ENCODE results near the gene MYBBP1A.
A peak's percentile ranks its signal among the peaks of the same experiment; 100 is the strongest.
"Not testable (repeated sequence)": the region's sequence is repeated elsewhere in the genome, so short reads cannot be mapped to it uniquely, and the experiment has no call there.

The MYBBP1A gene, protein sequence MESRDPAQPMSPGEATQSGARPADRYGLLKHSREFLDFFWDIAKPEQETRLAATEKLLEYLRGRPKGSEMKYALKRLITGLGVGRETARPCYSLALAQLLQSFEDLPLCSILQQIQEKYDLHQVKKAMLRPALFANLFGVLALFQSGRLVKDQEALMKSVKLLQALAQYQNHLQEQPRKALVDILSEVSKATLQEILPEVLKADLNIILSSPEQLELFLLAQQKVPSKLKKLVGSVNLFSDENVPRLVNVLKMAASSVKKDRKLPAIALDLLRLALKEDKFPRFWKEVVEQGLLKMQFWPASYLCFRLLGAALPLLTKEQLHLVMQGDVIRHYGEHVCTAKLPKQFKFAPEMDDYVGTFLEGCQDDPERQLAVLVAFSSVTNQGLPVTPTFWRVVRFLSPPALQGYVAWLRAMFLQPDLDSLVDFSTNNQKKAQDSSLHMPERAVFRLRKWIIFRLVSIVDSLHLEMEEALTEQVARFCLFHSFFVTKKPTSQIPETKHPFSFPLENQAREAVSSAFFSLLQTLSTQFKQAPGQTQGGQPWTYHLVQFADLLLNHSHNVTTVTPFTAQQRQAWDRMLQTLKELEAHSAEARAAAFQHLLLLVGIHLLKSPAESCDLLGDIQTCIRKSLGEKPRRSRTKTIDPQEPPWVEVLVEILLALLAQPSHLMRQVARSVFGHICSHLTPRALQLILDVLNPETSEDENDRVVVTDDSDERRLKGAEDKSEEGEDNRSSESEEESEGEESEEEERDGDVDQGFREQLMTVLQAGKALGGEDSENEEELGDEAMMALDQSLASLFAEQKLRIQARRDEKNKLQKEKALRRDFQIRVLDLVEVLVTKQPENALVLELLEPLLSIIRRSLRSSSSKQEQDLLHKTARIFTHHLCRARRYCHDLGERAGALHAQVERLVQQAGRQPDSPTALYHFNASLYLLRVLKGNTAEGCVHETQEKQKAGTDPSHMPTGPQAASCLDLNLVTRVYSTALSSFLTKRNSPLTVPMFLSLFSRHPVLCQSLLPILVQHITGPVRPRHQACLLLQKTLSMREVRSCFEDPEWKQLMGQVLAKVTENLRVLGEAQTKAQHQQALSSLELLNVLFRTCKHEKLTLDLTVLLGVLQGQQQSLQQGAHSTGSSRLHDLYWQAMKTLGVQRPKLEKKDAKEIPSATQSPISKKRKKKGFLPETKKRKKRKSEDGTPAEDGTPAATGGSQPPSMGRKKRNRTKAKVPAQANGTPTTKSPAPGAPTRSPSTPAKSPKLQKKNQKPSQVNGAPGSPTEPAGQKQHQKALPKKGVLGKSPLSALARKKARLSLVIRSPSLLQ (N-terminal part only)

DNA sequence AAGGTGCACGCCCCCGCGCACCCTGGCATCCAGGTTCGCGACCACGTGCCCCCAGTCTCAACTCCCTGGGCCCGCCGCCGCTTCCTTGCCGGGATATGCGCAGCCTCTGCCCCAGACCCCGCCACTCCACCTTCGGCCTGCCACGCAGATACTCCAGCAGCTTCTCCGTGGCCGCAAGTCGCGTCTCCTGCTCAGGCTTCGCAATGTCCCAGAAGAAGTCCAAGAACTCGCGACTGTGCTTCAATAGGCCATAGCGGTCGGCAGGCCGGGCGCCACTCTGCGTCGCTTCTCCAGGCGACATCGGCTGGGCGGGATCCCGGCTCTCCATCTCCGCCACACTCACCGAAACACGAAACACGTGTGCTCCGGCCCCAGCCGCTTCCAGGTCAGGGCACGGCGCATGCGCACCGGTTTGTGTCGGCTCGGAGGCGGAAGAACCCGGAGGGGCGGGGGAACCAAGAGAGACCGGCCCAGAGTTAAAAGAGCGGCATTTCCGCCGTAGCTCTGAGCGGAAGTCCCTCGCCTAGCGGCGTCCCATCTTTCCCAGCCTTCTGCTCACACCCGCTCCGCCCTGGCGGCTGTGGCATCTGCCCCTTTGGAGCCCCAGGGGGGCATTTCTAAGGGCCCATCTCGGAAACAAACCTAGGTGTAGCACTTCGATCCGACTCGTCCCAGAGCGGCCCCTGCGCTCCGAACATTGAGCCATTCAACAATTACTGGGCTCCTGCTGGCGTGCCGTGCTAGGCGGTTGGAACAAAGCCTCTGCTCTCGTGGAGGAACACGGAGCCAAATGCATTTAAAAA lies at the start of gene MYBBP1A:
MYBBP1A (minus strand) TSS at position 388 of the 803 bp plus-strand sequence; CDS start at position 328, 60 bp downstream.
- peak; percentile 93 for DNase-seq

DNA sequence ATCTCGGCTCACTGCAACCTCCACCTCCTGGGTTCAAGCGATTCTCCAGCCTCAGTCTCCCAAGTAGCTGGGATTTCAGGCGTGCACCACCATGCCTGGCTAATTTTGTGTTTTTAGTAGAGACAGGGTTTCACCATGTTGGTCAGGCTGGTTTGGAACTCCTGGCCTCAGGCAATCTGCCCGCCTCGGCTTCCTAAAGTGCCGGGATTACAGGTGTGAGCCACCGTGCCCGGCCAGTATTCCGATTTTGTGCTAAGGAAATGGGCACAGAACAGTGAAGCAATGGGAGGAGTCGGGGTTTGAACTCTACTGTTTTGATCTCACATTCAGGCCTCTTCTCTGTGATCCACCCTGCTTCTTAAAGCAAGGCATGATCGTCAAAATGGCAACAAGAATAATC lies 49.6 kb upstream of the MYBBP1A start:
- DNase-seq: not testable (repeated sequence)

DNA sequence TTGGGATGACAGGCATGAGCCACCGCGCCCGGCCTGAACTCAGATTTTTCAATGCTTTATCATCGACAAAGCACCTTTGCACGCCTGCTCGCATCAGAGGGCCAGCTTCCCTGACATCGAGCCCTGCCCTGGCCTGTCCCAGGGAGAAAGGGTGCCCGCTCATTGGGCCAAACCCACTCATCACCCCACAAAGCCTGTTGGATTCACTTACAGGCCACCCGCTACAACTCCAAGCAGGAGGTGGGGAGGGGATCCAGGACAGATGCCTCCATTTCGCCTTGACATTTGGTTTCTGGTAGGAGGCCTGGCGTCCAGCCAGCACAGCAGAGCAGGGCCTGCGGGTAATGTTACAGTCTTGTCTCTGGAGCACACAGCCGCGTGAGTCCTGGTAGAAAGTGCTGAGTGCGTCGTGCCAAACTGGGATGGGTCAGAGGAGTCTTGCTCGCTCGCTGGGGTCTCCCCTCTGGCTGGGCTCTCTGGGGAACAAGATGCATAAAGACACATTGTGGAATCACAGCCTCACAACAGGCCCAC lies 49.0 kb upstream of the MYBBP1A start:
- peak; percentile 88 for DNase-seq

DNA sequence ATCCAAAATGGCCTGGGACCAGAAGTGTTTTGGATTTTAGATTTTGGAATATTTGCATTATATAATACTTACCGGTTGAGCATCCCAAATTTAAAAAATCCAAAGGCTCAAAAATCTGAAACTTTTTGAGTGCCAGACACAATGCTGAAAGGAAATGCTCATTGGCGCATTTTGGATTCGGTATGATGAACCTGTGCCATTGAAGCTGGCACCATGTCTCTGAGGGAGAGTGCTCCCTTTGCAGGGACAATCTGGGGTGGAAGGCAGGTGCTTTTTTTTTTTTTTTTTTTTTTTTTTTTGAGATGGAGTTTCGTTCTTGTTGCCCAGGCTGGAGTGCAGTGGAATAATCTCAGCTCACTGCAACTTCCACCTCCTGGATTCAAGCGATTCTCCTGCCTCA lies 46.9 kb upstream of the MYBBP1A start:
- no peak for DNase-seq

DNA sequence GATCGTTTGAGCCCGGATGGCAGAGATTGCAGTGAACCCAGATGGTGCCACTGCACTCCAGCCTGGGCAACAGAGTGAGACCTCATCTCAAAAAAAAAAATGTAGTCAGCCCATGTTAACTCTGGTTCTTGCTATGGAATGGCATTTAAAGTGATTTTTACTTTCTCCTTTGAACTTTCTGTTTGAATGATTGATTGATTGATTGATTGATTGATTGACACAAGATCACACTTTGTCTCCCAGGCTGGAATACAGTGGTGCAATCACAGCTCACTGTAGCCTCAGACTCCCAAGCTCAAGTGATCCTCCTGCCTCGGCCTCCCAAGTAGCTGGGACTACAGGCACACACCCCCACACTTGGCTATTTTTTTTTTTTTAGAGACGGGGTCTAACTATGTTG lies 46.1 kb upstream of the MYBBP1A start:
- DNase-seq: no peak

DNA sequence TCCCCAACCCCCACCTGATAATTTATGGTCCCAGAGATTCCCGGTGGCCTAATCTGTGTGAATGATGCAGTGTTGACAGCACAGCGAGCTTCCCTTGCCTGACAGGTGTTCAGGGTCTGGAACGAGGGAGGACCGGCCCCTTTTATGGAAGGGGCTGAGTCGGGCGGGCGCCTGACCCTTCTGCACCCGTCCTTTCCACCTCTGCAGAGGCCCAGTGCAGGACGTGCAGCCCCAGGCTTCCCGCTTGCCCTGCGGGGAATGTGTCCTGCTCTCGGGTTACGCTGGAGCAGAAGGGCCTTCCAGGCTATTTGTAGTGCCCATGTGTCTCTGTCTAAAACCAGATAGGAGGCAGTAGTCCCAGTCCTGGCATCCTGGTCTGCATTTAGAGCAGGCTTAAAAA lies 45.4 kb upstream of the MYBBP1A start:
- DNase-seq: no peak

DNA sequence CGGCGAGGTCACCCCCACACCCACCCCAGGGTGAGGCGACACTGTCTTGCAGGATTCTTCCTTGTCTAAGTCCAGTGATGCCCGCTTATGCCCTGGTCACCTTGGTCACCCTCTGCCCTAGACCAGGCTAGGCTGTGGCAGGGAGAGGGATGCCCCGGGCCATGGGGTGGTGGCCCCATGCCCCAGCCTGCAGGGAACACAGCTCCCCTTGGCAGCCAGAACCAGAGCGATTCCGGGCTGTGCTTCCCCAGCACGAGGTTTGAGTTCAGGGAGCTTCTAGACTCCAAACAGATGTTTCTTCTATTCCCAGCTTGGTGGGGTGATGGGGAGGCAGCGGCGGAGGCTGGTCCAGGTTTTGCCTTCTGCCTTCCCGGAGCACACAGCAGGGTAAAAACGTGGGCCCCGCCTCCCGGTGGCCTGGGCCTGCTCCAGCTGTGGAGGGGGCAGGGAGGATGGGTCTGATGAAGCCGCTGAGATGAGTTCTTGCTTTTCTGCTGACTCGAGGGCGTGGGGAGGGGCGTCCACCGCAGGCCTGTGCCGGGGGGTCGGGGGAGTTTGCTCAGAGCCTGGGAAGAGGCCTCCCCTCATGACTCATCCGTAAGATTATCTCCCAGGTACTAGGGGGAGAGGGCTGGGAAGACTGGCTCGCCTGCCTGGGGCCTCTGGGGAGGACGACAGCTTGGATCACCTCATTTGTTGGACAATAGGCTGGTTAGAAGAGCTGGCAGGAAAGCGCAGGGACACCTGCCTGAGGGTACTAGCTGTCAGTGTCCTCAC lies 44.5 kb upstream of the MYBBP1A start:
- DNase-seq: no peak

DNA sequence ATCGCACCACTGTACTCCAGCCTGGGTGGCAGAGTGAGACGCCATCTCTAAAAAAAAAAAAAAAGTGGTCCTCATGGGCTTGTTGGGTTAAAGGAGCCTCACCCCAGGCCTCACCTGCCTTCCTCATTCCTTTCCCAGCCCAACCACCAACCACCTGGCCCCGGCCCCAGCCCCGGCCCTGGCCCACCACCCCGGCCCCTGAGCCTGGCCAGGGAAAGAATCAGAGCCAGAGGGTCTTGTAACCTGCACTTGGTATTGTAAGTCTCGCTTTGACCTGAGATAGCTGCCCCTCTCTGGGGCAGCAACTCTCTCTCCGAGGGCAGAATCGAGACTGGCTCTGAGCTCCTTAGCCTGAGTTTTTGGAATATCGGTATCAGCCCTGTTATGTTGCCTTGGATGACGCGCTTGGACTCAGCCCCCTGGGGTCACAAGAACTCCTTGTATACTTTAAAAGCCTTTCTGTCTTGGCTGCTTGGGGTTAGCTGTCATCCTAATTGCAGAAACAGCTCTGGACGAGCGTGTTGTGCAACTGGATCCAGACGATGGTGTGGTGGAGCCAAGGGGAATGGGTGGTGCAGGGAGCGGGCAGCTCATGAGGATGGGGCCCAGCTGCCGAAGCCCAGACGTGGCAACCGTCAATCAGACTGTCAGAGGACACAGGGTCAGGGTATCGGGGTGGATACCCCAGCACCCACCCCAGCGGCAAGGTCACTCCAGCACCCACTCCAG lies 43.8 kb upstream of the MYBBP1A start:
- no peak for DNase-seq

DNA sequence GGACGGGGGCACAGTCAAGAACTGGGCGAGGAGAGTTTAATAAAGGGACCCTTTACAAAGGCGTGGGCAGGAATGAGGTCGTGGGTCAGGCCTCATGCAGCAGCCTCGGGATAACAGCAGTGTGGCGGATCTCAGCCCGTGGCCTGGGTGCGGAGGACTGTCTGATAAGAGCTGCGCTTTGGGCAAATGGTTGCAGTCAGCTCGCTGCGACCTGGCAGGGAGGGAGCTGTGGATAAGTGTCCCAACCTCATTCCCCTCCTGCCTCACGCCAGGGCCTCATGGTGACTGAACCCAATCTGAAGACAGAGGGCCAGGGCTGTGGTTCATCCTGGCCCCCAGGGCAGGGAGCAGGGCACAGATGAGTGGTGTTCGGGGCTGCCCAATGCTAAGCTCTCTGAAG lies 42.8 kb upstream of the MYBBP1A start:
- no peak for DNase-seq

DNA sequence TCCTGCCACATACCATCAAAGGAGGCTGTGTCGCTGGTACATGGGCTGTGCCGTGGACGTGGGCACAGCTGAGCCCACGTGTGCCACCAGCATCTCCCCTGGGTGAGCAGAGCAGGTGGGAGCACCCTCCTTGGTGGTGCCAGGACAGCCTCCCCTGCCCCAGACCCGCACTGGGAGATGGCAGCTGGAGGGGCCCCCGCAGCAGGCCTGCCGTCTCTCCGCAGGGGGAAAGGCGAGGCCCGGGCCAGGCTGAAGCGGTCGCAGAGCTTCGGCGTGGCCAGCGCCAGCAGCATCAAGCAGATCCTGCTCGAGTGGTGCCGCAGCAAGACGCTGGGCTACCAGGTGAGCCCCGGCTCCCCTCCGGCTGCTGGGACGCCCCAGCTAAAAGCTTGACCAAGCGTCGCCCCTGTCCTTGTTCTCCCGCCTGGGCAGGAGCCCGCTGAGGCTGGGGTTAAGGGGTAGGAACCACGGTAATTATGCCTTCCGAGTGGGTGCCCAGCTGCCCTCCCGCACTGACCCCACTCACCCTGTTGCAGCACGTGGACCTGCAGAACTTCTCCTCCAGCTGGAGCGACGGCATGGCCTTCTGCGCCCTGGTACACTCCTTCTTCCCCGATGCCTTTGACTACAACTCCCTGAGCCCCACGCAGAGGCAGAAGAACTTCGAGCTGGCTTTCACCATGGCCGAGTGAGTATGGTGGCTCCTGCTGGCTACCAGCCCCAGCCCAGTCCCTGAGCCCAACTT lies 41.6 kb upstream of the MYBBP1A start:
- no peak for DNase-seq

DNA sequence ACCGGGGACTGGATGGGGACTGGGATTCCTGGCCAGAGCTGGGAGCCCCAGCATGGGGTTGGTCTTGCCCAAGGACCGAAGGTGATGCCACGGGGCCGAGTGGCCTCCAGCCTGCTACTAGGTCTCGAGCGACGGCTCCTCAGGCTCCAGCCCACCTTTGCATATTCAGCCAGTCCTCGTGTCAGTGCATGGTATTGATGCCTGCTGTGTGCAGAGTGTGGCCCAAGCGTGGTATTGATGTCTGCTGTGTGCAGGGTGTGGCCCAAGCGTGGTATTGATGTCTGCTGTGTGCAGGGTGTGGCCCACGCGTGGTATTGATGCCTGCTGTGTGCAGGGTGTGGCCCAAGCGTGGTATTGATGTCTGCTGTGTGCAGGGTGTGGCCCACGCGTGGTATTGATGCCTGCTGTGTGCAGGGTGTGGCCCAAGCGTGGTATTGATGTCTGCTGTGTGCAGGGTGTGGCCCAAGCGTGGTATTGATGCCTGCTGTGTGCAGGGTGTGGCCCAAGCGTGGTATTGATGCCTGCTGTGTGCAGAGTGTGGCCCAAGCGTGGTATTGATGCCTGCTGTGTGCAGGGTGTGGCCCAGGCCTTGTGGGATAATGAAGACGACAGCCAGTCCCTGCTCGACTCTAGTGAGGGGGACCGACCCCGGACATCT lies 40.6 kb upstream of the MYBBP1A start:
- not testable (repeated sequence) for DNase-seq

DNA sequence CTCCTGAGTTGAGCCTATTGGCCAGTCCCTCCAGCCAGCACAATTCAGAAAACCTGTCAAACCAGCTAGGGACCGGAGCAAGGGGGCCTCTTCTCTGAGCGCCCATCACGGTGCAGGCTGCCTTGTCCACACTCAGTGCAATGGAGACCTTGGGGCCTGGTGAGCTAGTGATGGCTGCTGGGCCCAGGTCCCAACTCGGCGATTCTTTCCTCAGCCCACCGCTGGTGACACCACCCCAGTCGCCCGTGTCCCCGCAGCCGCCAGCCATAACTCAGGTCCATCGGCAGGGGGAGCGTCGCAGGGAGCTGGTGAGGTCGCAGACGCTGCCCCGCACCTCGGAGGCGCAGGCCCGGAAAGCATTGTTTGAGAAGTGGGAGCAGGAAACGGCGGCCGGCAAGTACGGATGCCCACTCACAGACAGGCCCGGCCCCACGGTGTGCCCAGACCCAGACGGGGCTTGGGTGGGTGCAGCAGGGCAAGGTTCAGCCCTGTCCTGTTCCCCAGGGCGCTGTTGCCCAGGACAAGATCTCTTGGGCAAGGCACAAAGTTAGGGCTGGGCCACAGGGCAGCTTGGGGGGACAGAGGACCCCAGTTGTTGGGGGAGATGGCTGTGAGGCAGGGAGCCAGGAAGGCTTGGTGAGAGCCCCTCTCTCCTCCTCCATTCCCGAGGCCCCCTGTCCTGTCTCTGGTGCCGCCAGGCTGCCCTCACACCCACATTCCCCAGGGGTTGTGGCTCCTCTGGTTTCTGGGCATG lies 39.9 kb upstream of the MYBBP1A start:
- DNase-seq: no peak

DNA sequence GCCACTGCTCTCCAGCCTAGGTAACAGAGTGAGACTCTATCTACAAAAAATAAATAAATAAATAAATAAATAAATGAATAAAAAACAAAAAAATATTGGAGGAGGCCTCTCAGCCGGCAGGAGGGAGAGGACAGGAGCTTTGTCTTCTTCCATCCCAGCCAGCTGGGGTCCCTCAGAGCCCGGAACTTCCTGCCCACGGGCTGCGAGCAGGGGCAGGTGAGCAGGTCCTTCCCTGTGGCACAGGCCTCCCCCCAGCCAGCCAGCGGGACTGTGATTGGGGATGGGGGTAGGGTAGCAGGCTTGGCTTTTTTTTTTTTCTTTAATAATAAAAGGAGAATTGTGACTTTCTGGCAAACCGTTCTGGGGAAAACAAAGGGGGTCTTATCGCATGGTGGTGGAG lies 39.2 kb upstream of the MYBBP1A start:
- DNase-seq: no peak

DNA sequence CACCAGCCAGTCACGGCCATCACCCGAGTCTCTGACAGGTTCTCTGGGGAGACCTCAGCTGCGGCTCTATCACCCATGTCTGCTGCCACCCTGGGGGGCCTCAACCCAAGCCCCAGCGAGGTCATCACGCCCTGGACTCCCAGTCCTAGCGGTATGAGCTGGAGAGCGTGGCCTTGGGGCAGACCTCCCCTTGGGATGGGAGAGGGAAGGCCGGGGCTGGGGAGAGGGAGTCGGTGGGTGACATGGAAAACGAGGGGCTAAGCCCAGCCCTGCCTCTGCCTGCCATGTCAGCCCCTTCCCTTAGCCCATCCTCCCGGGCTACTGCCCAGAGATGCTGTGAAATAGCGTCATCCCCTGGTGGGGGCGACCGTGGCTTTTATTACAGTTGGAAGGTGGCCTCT lies 37.8 kb upstream of the MYBBP1A start:
- DNase-seq: no peak

DNA sequence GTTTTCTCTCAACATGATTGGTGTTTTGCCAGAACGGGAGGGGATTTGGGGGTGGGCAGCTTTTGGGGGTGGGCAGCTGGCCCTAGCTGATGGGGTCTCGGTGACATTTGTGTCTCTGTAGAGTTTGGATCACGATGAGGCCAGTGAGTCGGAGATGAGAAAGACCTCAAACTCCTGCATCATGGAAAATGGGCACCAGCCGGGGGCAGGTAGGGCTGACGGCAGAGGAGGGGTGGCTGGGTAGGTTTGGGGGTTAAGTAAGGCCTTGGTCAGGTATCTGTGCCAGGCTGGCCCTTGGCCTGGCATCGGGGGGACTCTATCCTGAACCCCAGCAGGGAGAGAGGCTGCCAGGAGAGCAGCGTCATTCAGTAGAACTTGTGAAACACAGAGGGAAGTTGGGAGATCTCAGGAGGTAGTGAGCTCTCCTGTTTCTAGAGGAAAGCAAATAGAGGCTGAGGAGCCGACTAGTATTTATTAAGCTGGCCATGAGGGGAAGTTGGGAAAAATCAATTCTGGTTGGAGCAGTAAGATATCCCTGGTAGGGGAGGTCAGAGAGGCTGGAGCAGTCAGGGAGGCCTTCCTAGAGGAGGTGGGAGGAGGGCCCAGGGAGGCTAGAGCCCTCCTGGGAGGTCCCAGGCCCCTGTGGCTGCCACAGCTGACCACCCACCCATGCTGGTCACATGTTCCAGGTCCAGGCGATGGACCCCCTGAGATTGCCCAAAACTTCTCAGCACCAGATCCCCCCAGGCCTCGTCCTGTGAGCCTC lies 37.2 kb upstream of the MYBBP1A start:
- no peak for DNase-seq

DNA sequence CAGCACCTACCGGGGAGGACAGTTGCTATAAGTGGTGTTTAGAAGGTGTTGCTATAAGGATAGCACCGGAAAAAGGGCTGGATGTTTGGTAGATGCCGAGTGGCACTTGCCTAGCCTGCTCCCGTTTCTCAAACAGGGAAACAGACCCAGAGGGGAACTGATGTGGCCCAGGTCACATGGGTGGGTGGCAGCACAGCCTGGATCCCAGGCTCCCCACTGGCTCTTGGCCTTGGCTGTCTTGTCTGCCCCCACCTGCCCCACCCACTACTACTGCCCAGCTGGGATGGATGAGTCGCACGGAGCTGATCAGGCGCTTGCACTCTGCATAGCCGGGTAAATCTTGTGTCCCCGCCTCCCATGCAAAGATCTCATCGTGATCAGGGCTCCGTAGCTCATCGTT lies 36.3 kb upstream of the MYBBP1A start:
- DNase-seq: no peak

DNA sequence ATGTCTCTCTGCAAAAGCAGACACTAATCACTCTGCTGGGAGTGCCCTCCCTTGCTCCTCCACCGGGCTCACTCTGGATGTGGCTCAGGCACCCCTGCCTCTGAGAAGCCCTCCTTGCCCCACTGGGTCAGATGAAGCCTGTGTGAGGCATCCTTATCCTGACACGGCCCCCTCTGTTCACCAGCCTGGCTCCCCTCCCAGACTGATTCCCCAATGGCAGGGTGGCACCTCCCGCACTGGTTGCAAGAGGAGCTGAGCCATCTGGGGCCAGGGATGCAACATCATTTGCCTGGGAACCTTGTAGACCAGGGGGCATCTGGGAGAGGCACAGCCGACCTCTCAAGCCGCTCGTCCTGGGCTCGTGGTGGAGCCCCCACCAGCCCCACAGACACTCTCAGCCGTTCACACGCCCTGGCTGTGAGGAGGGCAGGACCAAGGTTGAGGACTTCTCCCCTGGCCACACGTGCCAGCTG lies 35.8 kb upstream of the MYBBP1A start:
- no peak for DNase-seq

Data from DMS79 treated with DMSO at 0.1 percent for 48 hours (cell line).